GM10266 (cell line): ENCODE results near the gene TSPAN32.

Experiments
- DNase-seq: peaks from one replicate; pipeline ENCODE4 v3.0.0; 2012; ENCODE audit errors: extremely low spot score
- CTCF ChIP-seq: IDR thresholded peaks from 2 replicates; pipeline ENCODE4 v1.5.1; 2012; ENCODE audit warnings: mild to moderate bottlenecking, low read depth; ENCODE audit not compliant: control insufficient read depth, insufficient read depth; ENCODE audit errors: missing control alignments

The TSPAN32 gene

GRCh38 chr11:2272946-2273280 lies 28.9 kb upstream of the TSPAN32 start:
- DNase-seq: no peak
- no peak for TF ChIP-seq CTCF

DNA sequence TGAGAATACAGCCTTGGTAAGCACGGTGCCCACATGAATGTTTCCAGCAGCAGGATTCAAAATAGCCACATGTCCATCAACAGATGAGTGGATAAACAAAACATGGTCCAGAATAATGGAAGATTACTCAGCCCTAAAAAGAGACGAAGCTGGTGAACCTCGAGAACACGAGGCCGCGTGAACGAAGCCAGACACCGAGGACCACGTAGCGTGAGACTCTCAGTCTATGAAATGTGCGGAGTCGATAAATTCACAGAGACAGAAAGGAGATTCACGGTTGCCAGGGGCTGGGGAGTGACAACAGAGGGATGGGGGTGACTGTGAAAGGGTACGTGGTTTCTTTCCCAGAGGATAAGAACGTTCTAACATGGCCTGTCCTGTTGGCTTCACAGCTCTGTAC lies 28.5 kb upstream of the TSPAN32 start:
- DNase-seq: no peak
- no peak for TF ChIP-seq CTCF

DNA sequence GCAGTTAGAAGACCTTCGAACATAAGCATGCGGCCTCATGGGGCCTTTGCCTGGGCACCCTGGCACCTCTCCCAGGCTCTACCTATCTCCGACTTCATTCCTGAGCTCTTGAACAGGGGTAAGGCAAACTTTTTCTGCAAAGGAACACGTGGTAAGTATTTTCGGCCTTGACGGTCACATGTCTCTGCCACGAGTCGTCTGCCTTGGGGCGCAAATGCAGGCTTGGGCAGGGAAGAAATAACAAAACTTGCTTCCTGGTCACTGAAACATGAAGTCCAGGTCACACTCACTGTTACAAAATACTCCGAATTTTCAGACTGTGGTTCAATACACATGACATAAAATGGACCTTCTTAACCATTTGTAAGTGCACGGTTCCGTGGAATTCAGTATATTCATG lies 28.0 kb upstream of the TSPAN32 start:
- no peak for TF ChIP-seq CTCF
- DNase-seq: no peak

DNA sequence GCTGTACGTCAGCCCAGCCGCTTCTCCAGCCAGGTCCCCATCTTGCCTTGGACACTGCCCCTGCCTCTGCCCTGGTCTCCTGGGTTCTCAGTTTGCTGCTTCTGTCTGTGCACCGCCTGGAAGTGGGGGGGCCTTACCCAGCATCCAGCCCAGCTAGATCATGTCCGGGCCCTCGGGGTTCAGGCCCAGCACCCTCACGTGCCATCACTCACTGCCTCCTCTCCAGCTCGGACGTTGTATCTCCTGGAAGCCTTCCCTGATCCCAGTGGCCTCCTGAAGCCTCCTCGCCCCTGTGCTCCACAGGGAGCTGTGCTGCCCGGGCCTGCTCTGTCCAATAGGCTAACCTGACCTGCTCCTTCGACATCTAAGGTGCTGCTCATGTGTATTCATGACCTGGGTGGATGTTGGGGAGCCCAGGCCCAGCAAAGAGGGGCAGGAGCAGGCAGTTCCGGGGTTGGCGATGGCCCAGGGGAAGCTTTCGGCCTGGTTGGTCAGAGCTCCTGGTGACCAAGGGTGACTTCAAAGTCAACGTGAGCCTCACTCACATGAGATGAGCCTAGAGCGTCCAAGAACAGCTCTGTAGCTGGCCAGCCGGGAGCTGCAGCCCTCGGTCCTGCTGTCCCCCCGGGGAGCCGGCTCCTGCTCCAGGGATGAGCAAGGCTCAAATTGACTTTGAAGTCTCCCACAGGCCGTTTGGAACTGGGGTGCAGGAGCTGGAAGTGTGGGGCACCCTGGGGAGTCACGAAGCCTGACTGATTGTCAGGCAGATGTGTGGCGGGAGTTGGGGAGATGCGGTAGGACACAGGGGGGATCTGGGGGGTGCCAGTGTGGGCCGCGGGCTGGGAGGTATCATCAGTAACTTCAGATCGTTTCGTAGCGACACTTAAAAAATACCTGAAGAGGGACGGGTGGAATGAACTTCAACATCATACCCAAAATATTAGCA lies 26.2 kb upstream of the TSPAN32 start:
- no peak for DNase-seq

DNA sequence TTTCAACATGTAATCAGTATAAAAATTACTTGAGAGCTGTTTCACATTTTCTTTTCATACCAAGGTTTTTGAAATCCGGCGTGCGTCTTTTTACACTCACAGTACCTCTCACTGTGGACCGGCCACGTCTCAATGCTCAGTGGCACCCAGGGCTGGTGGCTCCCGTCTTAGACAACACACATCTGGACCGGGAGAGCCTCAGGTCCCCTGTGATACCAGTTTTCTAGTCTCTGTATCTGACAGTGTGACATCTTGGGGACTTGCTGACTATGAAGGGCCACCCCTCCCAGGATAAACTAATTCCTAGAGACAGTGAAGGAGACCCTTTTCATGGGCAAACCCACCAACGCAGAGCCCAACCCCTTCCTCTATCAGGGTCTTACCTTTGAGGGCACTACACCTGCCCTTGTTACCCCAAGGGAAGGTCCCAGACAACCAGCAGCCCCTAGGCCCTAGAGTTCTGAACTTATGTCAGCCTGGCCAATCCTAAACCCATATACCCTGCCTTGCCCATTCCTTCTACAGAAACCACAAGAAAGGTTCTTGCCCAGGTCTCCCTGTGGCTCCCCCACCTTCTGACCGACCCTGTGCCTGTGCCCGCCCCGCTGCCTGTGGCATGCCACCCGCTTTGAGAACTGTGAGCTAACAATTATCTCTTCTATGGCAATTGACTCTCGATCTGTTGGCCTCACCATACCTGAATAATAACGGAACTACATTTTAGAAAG lies 25.4 kb upstream of the TSPAN32 start:
- no peak for DNase-seq

More for the DNA sequence above, 26.2 kb upstream of the TSPAN32 start:
- no peak for TF ChIP-seq CTCF

GRCh38 chr11:2277008-2277346 lies 24.8 kb upstream of the TSPAN32 start:
- TF ChIP-seq CTCF: no peak
- no peak for DNase-seq

More for the DNA sequence above, 25.4 kb upstream of the TSPAN32 start:
- TF ChIP-seq CTCF: no peak
